ENCODE measurements around the gene HPS1. TPM values are rescaled to one million over a fixed set of nuclear protein-coding genes. Genes with fewer than 3 reads are reported as not detected.
A peak's percentile ranks its signal among the peaks of the same experiment; 100 is the strongest.

Gene HPS1
- total and polyA plus RNA-seq, 2 of the 4 experiments (the other 2 are of a cell fraction) = 14.0 to 55.2 TPM

DNA sequence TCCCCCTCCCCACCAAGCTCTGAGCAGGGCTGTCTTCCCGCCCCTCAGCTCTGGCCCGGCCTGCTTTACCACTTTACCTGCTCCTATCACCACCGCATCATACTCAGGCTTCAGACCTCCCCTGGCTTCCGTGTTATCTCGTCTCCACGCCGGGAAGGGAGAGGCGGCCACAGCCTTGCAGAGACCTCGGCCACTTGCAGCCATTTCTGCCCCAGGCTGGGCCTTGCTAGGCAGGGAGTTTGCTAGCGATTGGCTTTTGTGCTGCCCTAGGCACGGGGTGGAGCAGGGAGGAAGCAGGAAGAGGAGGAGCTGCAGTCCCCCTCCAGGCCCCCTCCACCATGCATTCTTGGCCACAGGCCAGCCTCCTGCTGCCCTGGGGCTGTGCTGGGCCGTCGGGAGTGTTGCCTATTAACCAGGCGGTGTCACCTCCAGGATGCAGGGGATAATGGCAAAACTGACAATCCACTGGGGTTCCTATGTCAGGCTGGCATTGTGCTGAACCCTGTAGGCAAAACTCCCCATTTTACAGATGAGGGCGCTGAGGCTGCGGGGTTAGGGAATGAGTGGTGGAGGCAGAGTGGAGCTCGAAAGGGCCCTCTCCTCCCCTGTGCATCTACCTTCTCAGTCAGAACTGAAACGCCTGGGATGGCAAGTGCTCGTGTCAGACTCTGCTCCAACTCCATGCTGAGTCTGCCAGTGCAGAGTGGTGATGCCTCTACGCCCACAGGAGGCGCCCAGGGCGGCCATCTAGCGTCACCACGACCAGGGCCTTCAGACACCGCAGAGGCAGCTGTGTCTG lies 31.6 kb downstream of the HPS1 start, which contains the start of gene PYROXD2:
PYROXD2 (minus strand) TSS at position 251 of the 799 bp plus-strand sequence; CDS start at position 204, 47 bp downstream.
- peaks cover 8% of the 10 kb centered on the region; the same call in 1 of the 2 replicates for H4K20me1 ChIP-seq (ENCODE audit: insufficient read depth, low read length)
- peak within 1 kb of the TSS; percentile 95 for H2AK5ac ChIP-seq (ENCODE audit: low read depth, low read length)
- DNase-seq = peak; percentile 88
- peaks cover 32% of the 10 kb centered on the region for H3K36me3 ChIP-seq (ENCODE audit: control insufficient read depth, insufficient read depth, low read length)
- peak within 1 kb of the TSS; percentile 79 for H3K4me2 ChIP-seq (ENCODE audit: low read depth, low read length)
- dilution Hi-C loops (cut with HindIII; ENCODE audit: low sequenced_read_pairs, unreplicated experiment) (no loop called here), in situ Hi-C loops (cut with MboI; ENCODE audit: low sequenced_read_pairs) (no loop called here), intact Hi-C loops (cut with micrococcal nuclease) (loop anchor here (10.0 kb wide), 1 partner anchor 240 kb away; no protein-coding TSS in a partner anchor)
- peak within 1 kb of the TSS; percentile 84 to 97 for H4K8ac ChIP-seq (ENCODE audit: low read depth in 2 of 2, low read length in 2 of 2)
- H2BK15ac ChIP-seq (ENCODE audit: low read depth, low read length) = peak within 1 kb of the TSS; percentile 49; the same call in 1 of the 3 replicates
- TF ChIP-seq, protein P1, sequence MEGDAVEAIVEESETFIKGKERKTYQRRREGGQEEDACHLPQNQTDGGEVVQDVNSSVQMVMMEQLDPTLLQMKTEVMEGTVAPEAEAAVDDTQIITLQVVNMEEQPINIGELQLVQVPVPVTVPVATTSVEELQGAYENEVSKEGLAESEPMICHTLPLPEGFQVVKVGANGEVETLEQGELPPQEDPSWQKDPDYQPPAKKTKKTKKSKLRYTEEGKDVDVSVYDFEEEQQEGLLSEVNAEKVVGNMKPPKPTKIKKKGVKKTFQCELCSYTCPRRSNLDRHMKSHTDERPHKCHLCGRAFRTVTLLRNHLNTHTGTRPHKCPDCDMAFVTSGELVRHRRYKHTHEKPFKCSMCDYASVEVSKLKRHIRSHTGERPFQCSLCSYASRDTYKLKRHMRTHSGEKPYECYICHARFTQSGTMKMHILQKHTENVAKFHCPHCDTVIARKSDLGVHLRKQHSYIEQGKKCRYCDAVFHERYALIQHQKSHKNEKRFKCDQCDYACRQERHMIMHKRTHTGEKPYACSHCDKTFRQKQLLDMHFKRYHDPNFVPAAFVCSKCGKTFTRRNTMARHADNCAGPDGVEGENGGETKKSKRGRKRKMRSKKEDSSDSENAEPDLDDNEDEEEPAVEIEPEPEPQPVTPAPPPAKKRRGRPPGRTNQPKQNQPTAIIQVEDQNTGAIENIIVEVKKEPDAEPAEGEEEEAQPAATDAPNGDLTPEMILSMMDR (conservative IDR thresholded peaks at IDR 0.05; ENCODE audit: low read depth, low read length) = no peak
- peak; percentile 82 for TF ChIP-seq MAZ (IDR thresholded peaks at IDR 0.05; ENCODE audit: borderline replicate concordance, low read depth, low read length)
- TF ChIP-seq POLR2A (IDR thresholded peaks at IDR 0.05; ENCODE audit: low read depth, low read length) = peak; percentile 61; the same call in 1 of the 2 replicates
- no peak for TF ChIP-seq BHLHE40 (IDR thresholded peaks at IDR 0.05; ENCODE audit: low read depth, low read length)
- peaks cover 14 to 39% of the 10 kb centered on the region in 2 experiments; a peak in 3 of 4 replicates for H3K79me1 ChIP-seq (ENCODE audit: low read depth in 1 of 2, low read length in 2 of 2)
- ChIA-PET CTCF (no interaction called here), POLR2A (ENCODE audit: unreplicated experiment) (interaction anchor here (0.5 to 0.8 kb wide), 3 partner anchors 9 to 818 kb away, joined by 3 to 4 read pairs (median 3); no protein-coding TSS in a partner anchor)
- peak within 1 kb of the TSS; percentile 96 for H3K14ac ChIP-seq (replicated peaks; ENCODE audit: low read depth, low read length)
- H2AFZ ChIP-seq (replicated peaks; ENCODE audit: low read length, poor library complexity) = peak within 1 kb of the TSS; percentile 96
- peak within 1 kb of the TSS; percentile 66 for H3K23ac ChIP-seq (ENCODE audit: low read depth, low read length)
- no peaks in the 10 kb centered on the region for H3K9me3 ChIP-seq (ENCODE audit: control insufficient read depth, insufficient read depth, low read length)
- peak within 1 kb of the TSS; percentile 99 for H2AK9ac ChIP-seq (replicated peaks; ENCODE audit: low read depth, low read length, poor library complexity)
- H3K9me1 ChIP-seq (ENCODE audit: insufficient read depth, low read length) = peaks cover 31% of the 10 kb centered on the region
- H4K5ac ChIP-seq (ENCODE audit: low read depth, low read length) = peak within 1 kb of the TSS; percentile 93
- peak within 1 kb of the TSS; percentile 70 for H3K4me3 ChIP-seq (ENCODE audit: insufficient read depth, low read depth, low read length)
- peak within 1 kb of the TSS; percentile 89 for H2BK5ac ChIP-seq (ENCODE audit: low read depth, low read length, poor library complexity, severe bottlenecking)
- H3K18ac ChIP-seq (ENCODE audit: low read depth, low read length) = peak within 1 kb of the TSS; percentile 84
- H2BK20ac ChIP-seq (ENCODE audit: low read depth, low read length) = peak within 1 kb of the TSS; percentile 54
- H2BK120ac ChIP-seq (ENCODE audit: low read depth, low read length) = peak within 1 kb of the TSS; percentile 76
- peaks cover 30% of the 10 kb centered on the region for H3K4me1 ChIP-seq (ENCODE audit: control insufficient read depth, insufficient read depth, low read length)
- H3K56ac ChIP-seq (ENCODE audit: extremely low read depth, insufficient read depth, low read length) = peak within 1 kb of the TSS; percentile 80
- H3K27me3 ChIP-seq (ENCODE audit: control insufficient read depth, insufficient read depth, low read length) = no peaks in the 10 kb centered on the region
- peak; percentile 93 for ATAC-seq (ENCODE audit: low read depth)
- no TSS peak for BruUV-seq (replicated peaks)
- peak within 1 kb of the TSS; percentile 97 for H3K9ac ChIP-seq (ENCODE audit: low read depth, low read length)
- peak within 1 kb of the TSS; percentile 95 for H3K27ac ChIP-seq (ENCODE audit: insufficient read depth, low read length)
- WGBS, 2 experiments (ENCODE audit: extremely low coverage in 2 of 2, insufficient read length in 1 of 2) = 10% methylated on average over 2 of the region's 25 CpGs; no CpG with 5 or more reads in 1 of the 2 experiments
- peak within 1 kb of the TSS; percentile 94 for H3K4ac ChIP-seq (ENCODE audit: low read depth, low read length)
- H4K91ac ChIP-seq (ENCODE audit: insufficient read depth, low read depth, low read length) = peak within 1 kb of the TSS; percentile 98

Measured in IMR-90 (cell line).